GM06990 (cell line): ENCODE results near the gene CREB3L2.

Experiments used
- DNase-seq: peaks from one replicate; pipeline ENCODE4 v3.0.0-alpha.2; 2011; ENCODE audit not compliant: insufficient read length; ENCODE audit errors: extremely low read depth
- H3K27me3 ChIP-seq: replicated peaks from 2 replicates; pipeline ENCODE4 v1.6.0; 2011; ENCODE audit warnings: low read length; ENCODE audit not compliant: control insufficient read depth, insufficient read depth
- H3K36me3 ChIP-seq: 2 replicates; pipeline ENCODE4 v1.5.1; 2011; ENCODE audit warnings: low read length; ENCODE audit not compliant: control insufficient read depth, insufficient read depth
- H3K4me3 ChIP-seq: replicated peaks from 2 replicates; pipeline ENCODE4 v1.5.1; 2011; ENCODE audit warnings: low read depth, mild to moderate bottlenecking, control low read depth, low read length
- TF ChIP-seq, protein P1 (sequence below): IDR thresholded peaks from 2 replicates; pipeline ENCODE4 v1.5.1; 2011; ENCODE audit warnings: low read length, control low read depth, mild to moderate bottlenecking, inconsistent platforms; ENCODE audit not compliant: insufficient read depth, poor library complexity, severe bottlenecking

The CREB3L2 gene

GRCh38 chr7:137987018-137987349, 14.9 kb downstream of the CREB3L2 start:
- TF ChIP-seq, protein P1, sequence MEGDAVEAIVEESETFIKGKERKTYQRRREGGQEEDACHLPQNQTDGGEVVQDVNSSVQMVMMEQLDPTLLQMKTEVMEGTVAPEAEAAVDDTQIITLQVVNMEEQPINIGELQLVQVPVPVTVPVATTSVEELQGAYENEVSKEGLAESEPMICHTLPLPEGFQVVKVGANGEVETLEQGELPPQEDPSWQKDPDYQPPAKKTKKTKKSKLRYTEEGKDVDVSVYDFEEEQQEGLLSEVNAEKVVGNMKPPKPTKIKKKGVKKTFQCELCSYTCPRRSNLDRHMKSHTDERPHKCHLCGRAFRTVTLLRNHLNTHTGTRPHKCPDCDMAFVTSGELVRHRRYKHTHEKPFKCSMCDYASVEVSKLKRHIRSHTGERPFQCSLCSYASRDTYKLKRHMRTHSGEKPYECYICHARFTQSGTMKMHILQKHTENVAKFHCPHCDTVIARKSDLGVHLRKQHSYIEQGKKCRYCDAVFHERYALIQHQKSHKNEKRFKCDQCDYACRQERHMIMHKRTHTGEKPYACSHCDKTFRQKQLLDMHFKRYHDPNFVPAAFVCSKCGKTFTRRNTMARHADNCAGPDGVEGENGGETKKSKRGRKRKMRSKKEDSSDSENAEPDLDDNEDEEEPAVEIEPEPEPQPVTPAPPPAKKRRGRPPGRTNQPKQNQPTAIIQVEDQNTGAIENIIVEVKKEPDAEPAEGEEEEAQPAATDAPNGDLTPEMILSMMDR, result no peak
- Histone ChIP-seq H3K4me3 (no peak overlapping the region), H3K27me3 (no peaks in the 10 kb centered on the region), H3K36me3 (peaks cover 7% of the 10 kb centered on the region)
- no peak for DNase-seq

DNA sequence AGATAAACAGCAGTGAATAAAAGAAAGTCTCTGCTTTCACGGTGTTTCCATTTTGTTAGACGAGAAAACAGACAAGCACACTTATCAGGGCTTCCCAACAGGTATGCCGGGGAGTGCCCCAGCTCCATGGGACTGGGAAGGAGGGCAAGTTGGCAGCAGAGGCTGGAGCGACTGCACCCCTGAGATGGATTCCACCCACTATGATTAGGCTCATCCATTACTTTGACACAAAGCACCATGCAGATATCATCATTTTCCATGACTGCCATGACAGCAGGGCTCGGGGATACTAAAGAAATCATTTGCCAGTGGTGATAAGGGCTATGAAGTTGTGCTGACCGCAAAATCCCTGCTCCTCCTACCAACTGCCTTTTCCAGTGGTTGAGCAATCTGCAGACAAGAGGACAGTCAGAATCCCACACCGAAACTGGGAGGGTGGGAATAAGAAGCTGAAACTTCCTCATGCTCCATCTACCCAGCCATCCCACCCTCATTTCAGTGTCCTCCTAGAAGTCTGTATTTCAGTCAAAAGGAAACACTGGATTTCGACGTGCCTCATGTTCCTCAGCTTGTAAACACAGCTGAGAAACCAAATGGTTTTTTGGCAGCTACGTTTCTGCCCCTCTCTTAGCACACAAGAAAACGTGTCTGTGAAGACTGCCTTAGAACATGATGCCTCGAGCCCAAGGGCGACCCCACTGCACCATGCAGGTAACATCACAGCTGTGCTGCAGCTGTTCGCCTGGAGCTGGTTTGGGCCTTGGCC, 15.5 kb downstream of the CREB3L2 start:
- H3K27me3 ChIP-seq, result no peaks in the 10 kb centered on the region
- DNase-seq, result peak; percentile 51
- peak overlapping the region; percentile 35 for H3K4me3 ChIP-seq
- TF ChIP-seq, protein P1, result peak; percentile 25
- peaks cover 7% of the 10 kb centered on the region for H3K36me3 ChIP-seq

GRCh38 chr7:137985897-137986251, 16.0 kb downstream of the CREB3L2 start:
- Histone ChIP-seq H3K36me3 (peaks cover 7% of the 10 kb centered on the region), H3K4me3 (peak overlapping the region; percentile 35), H3K27me3 (no peaks in the 10 kb centered on the region)
- peak; percentile 66 for DNase-seq
- TF ChIP-seq, protein P1, result peak; percentile 21

- Histone ChIP-seq H3K36me3 (peaks cover 7% of the 10 kb centered on the region), H3K4me3 (peak overlapping the region; percentile 38)
- DNase-seq, result peak; percentile 74
Observed at GRCh38 chr7:137985253-137985896, 16.5 kb downstream of the CREB3L2 start.

DNA sequence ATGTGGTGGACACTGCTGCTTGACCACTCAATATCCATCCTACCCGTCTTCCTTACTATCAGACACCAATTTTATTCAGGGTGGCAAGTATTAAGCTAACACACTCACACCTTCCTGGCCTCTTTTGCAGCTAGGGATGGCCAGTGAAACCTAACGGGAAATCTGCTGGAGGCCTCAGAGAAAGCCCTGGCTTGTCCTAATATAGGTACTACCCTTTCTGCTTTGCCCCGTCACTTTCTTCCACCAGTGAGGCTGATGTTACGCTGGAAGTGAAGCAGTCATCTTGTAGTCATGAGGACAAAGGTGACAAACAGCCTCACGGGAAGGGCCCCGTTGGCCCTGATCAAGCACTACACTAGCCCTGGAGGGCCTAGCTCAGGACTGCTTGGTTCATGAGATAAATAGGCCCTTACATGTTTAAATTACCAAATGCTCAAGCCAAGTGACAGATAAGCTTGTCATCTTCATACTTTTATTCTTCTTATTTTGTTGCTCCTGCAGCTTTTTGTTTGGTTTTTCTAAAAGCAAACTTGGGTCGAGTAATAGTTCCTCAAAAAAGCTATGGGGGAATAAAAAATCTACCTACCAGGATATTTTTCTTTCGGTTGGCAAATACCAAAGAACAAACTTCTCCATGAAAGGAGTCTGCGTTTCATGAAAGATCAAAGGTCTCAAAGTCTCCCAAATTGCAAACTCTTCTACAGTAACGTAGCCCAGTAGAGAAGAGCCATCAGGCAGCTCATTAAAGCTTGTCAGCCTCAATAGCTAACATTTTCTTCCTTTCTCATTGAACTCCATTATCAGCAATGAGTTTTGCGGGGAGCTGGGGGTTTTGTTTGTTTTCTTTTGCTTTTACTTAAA, 17.5 kb downstream of the CREB3L2 start:
- H3K36me3 ChIP-seq, result peaks cover 7% of the 10 kb centered on the region
- DNase-seq, result no peak
- no peak overlapping the region for H3K4me3 ChIP-seq
- TF ChIP-seq, protein P1, result no peak
- H3K27me3 ChIP-seq, result no peaks in the 10 kb centered on the region

More at GRCh38 chr7:137985253-137985896, 16.5 kb downstream of the CREB3L2 start:
- no peaks in the 10 kb centered on the region for H3K27me3 ChIP-seq
- TF ChIP-seq, protein P1, result no peak
